A172 (cell line): ENCODE measurements around the gene ANKRD52. TPM values are rescaled to one million over a fixed set of nuclear protein-coding genes. Genes with fewer than 3 reads are reported as not detected.

ENCODE experiments used
- DNase-seq: peaks from one replicate; pipeline ENCODE4 v3.0.0-alpha.2; 2015; ENCODE audit warnings: low spot score
- total RNA-seq: library from RNA; depleted of rRNA; stranded (reverse); fragments of >200 nt; shearing (Covaris generic); gene quantifications from 2 replicates; pipeline ENCODE4 v1.2.3, GENCODE V29; 2014

Gene ANKRD52
- total RNA-seq, 1 experiment from 2014 or later = 33.4 TPM

DNA sequence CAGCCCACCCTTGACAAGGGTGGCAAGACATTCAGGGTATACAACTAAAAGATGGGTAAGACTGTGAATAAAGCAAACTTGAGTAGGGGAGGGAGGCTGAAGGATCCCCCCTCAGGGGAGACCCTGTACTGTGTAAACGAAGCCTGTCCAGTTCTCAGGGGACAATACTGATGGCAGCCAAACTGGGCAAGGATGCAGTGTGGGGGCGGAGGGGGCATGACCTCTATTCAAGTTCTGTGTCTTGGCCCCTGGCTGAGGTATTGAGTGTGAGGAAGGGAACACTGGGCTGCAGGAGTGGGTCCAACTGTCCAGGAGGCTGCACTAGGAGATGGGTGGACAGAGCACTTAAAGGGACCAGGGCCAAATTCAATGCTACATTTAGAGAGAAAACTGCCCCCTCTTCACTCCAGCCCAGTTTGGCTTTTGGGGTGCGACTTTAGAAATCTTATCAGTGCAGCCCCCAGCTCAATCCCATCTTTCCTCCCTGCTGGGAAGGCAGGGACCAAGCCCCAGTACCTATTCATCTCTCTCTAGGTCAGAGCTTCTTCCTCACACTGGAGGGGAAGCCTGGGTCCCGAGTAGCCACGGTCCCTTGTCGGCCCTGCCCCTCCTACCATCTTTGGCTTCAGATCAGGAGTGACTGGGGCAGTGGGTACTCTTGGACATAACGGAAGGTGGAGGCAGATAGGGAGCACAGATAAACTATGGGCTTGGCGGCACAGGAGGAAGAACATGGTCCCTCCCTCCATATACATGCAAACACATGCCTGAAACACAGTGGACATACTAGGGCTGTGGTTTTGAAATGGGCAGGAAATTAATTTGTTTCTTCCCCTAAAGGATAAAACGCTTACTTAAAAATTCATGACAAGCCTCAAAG, 16.5 kb downstream of the ANKRD52 start:
- no peak for DNase-seq

DNA sequence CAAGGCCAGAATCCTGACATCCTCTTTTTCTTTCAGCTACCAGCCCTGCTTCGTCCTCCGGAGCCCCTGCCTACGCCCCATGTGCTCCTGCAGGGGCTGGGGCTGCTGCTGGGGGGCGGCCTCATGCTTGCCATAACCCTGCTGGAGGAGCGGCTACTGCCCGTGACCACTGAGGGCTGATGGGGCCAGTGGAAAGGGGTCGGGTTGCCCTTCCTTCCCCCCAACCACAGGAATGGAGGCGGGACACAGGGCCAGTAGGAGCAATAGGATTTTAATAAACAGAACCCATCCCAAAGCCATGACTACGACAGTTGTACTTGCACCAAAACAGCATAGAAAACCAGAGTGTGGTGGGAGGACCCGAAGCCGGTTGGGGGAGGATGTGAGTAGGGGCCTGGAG, 20.6 kb downstream of the ANKRD52 start:
- DNase-seq = no peak

DNA sequence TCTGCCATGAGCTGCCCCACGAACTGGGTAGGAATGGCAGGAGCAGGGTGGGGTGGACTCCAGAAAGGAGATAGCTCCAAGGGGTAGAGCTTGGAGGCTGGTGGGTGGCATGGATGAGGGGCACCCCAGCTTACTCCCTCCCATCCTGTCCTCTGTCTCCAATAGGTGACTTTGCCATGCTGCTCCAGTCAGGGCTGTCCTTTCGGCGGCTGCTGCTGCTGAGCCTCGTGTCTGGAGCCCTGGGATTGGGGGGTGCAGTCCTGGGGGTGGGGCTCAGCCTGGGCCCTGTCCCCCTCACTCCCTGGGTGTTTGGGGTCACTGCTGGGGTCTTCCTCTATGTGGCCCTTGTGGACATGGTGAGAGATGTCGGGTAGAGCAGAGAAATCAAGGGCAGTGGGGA, 21.2 kb downstream of the ANKRD52 start:
- DNase-seq = no peak

DNA sequence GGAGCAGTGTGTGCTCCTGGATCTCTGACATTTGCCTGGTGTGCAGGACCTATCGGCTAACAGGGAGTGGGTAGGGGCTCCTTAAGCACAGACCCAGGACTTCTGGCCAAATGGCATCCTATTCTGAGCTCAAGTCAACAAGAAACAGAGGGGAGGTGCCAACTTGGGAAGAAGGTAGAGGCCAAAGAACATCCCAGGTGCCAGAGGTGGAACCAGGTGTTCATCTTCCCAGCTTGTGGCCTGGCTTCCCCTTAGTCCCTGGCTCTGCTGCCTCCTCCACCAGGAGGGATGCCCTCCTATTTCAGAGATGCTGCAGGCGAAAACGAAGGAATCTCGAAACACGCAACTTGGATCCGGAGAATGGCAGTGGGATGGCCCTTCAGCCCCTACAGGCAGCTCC, 22.1 kb downstream of the ANKRD52 start:
- DNase-seq = no peak

DNA sequence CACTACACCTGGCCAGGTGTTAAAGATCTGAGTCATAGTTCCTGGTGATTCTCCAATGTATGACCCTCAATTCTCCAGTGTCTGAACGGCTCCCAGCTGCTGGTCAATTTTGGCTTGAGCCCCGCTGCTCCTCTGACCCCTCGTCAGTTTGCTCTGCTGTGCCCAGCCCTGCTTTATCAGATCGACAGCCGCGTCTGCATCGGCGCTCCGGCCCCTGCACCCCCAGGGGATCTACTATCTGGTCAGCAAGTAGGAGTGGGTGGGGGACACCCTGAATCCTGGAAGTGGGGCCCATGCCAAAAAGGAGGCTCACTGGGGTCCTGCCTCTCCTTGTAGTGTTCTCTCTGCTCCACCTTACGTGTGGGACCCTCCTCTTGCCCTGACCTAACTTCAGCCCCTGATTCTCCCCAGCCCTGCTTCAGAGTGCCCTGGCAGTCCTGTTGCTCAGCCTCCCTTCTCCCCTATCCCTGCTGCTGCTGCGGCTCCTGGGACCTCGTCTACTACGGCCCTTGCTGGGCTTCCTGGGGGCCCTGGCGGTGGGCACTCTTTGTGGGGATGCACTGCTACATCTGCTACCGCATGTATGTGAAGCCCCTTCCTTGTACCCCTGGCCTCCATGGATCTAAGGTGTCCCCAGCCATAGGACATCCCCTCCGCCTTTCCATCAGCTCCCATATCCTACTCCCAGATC, 23.3 kb downstream of the ANKRD52 start:
- DNase-seq = no peak

DNA sequence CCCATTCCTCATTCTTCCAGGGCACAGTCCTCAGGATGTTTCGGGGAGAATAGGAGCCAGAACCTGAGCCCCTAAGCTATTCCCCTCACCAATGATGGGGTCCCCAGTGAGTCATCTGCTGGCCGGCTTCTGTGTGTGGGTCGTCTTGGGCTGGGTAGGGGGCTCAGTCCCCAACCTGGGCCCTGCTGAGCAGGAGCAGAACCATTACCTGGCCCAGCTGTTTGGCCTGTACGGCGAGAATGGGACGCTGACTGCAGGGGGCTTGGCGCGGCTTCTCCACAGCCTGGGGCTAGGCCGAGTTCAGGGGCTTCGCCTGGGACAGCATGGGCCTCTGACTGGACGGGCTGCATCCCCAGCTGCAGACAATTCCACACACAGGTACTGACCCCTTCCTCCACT, 27.0 kb downstream of the ANKRD52 start:
- DNase-seq = no peak

DNA sequence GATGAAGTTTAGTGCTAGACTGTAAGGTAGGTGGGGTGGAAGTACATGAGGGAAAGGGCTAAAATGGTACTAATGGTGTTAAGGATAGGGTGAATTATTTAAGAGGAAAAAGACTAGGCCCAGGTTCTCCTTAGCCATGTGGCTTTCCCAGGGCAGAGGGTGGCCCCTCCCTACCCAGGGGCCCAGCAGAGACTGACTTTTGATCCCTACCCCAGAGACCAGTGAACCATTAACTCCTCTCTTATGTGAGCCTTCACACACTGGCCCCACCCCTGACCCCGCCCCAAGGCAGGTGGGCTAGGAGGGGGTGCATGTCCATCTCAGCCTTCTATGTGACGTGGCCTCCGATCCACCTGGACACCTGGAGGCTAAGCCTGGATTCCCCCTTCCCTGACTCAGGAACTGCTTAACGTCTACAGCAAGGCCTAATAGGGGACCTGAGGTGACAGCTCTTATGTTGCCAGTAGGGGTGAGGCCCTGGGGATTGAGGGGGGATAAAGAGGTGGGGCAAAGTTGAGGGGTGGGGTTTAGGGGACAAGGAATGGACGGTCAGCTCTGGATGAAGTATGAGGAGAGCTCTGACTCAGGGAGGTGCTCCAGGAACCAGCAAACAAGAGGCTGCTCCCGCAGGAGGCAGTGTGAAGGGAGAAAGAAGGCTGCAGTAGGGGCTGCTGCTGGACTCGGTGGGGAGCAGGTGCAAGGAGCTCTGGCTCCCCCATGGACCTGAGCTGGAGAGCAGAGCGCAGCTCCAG, 27.6 kb downstream of the ANKRD52 start:
- no peak for DNase-seq

DNA sequence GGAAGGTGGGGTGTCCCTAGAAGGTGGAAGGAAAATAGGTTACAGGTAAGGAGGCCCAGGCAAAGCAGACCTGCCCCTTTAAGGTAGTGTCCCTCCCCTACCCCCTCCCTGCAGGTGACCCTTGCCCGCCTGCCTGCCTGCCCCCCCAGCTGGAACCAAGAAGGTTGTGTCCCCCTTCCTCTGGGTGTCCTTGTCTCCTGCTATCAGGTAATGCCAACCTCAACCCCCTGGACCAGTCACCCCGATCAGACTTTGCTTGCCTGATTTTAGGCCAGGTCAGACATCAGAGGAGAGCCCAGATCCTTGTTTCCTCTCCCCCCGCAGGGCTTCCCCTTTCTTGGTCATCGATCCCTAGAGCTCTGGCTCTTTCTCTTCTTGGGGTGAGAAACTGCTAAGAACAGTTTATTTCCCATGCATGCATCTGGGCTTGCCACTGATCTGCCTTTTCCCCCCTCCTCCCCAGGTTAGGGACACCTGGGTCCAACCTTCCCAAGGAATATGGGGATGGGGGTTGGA, 28.2 kb downstream of the ANKRD52 start, which contains the start of gene SLC39A5:
Gene SLC39A5, plus strand, starts transcription at position 136 of the 516 bp plus-strand sequence. CDS start 1,224 bp downstream, outside the sequence.
- DNase-seq = no peak

DNA sequence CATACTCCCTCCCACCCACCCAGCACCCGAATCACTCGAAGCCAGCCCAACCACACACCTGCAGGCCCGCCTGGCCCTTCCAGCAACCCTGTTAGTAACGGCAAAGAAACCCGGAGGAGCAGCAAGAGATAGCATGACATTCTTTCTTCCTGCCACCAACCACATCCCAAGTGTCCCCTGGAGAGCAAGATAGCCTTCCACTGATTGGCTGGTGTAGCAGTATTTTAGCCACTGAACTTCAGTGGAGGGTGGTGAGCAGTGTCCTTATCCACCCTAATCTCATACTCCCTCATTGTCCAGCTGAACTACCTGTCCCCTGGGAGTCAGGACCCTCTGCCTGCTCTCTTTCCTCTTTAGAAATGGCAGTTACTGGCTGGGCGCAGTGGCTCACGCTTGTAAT, 29.1 kb downstream of the ANKRD52 start:
- DNase-seq = no peak

DNA sequence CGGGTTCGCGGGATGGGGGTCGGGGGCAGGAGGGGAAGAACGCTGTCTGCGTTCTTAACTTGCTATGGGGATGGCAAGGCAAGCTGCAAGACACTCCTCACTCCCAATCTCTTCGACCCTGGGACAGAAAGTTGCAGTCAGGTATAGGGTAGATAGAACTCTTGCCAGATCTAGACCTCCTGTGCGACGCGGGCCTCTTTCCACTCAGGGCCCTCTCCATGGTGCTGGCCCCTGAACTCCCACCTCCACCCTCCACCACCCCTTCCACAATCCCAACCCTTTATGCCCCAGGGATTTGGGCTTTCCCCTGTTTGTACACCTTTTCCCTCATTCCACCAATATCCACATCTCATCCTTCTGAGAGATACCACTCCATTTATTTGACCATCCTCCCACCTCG, 33.2 kb downstream of the ANKRD52 start:
- DNase-seq = no peak

DNA sequence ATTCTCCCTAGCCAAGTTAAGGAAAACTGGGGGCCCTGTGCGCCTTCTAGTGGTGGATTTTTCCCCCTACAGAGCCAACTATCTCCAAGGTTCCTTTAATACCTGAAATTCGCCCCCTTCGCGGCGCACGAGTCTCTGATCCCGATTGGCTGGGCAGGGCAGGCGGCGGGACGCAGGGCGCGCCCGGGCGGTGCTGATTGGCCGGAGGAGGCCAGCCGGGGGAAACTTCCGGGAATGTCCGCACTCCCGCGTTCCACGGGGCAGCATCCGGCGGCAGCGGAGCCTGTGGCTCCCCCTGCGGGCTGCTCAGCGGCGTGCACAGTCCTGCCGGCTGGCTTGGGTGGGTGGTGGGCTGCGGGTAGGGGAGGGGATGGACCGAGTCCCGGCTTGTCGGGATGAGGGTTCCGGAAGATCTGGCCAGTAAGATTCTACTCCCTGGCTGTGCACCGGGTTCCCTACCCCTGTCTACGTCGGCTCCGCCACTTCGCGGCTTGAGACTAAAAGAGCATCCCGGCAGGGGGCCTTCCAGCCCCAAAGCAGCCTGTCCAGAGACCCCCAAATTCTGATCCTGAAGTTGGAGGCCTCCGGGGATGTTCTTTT, 34.0 kb downstream of the ANKRD52 start, which contains the start of gene NABP2:
Gene NABP2, plus strand, starts transcription at position 241 of the 600 bp plus-strand sequence. CDS start 515 bp downstream, outside the sequence.
- peak; percentile 95 for DNase-seq

DNA sequence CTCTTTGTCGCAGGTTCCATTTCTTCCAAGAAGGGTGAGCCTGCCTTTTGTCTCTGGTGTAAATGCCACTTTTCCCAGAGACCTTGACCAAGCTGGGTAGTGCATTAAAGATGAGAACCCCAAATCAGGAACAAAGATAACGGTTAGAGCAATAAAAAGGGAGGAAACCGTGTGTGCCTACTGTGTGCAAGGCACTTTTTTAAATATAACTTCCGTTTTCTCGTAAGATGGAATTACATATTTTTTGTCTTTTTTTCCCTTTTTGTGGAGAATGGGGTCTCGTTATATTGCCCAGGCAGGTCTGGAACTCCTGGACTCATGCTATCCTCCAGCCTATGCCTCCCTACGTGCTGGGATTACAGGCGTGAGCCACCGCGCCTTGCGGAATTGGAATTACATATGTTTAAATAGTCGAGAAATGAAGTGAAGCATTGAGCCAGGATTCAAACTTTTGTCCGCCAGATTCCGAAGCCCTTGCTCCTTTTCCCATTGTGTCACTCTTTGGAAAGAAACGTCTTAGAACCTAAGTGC, 34.5 kb downstream of the ANKRD52 start:
- no peak for DNase-seq

DNA sequence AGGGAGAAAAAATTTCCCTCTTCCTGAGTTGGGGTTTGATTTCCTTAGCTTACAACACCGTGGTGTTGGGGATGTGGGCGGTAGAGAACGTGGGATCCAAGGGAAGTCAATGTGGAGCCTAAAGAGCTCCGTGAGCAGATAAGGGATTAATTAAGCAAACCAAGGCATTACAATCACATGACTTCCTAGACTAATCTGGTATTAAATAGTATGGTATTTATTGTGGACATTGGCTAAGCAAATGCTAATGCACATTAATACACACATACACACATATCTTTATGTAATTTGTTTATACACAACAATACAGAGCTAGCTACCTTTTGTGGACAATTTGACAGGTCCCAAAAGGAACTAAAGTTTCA, 35.7 kb downstream of the ANKRD52 start:
- DNase-seq = no peak

DNA sequence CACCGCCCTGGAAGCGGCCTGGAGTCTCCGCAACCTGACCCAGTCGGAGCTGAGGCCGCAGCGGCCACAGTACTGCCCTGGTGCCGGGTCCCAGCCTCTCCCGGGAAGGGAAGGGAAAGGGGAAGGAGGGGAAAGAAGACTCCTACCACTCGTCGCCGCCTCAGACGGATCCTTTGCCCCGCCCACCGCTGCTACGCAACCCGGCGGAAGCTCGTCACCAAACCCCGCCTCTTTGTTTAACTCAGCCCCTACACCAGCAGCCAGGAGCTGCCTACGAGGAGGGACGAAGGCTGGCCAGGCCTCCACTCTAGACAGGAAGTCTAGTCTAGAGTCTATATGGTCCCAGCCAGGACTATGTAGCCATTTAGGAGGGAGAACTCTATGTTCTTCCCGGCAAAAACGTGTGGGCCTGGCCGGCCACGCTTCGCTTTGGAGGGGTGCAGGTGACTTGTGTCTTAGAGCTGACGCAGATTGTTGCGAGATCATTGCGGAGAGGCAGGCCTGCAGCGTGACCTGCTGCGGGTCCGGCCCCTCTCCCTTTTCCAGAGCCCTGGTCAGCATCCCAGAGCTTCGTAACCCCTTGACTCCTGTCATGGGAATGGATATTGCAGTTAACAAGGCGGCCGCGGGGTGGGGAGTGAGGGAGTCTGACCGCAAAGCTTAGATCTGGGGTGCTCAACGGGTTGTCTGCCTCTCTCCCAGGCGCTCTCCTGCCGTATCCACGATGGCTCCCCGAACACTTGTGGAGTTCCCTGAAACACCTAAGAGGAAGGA, 36.2 kb downstream of the ANKRD52 start, which contains the start of gene RNF41:
Gene RNF41, minus strand, starts transcription at position 166 of the 774 bp plus-strand sequence. CDS start 7,875 bp downstream, outside the sequence.
- peak; percentile 95 for DNase-seq

DNA sequence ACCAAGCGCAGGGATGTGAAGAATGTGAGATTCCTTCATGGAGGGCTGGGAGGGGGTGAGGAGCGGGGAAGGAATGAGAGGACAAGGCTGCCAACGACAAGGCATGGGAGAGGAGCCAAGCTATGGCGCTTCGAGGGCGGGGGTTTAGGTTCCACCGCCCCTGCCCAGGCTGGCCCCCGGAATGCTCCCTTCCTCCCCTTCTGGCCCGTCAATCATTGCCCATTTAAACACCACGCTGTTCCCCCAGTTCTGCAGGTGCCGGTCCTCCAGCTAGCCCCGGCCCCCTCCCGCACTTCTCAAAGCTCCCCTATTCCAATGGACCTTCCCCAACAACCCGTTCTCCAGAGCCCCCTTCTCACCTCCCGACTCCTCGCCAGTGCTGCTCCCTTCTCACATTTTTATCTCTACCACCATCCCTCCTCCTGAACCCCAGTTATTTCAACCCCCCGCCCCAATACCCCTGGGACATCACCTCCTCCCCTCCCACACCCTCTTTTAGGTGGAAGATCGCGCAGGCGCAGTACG, 36.9 kb downstream of the ANKRD52 start:
- peak; percentile 64 for DNase-seq

DNA sequence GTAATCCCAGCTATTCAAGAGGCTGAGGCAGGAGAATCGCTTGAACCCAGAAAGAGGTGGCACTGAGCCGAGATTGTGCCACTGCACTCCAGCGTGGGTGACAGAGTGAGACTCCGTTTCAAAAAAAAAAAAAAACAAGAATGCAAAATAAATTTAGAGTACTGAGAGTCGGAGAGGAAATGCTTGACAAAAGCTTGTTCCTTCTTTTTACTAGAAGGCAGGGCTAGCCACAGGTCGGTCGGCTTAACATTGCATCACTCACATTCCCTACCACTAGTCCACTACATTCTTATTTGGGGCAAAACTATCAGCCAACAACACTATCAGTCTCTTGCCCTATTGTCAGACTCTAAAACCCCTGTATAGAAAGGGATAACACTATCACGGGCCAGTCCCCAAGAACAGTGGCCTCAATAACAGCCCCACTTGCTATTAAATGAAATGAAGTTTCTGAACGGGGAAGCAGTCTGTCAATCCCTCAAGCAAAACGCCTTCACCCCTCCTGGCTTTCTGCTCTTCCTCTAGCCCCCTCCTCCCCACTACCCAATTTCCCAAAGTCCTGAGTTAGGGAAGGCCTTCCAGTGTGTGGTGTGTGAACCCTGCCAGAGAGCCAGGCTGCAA, 37.5 kb downstream of the ANKRD52 start:
- peak; percentile 36 for DNase-seq

DNA sequence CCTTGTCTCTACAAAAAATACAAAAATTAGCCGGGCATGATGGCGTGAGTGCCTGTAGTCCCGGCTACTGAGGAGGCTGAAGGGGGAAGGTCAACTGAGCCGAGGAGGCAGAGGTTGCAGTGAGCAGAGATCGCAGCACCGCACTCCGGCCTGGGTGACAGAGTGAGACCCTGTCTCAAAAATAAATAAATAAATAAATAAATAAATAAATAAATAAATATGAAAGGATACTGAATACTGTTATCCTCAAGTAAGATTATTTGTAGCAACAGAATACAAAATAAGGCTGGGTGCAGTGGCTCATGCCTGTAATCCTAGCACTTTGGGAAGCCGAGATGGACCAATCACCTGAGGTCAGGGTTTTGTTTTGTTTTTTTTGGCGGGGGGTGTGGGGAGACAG, 38.3 kb downstream of the ANKRD52 start:
- no peak for DNase-seq

DNA sequence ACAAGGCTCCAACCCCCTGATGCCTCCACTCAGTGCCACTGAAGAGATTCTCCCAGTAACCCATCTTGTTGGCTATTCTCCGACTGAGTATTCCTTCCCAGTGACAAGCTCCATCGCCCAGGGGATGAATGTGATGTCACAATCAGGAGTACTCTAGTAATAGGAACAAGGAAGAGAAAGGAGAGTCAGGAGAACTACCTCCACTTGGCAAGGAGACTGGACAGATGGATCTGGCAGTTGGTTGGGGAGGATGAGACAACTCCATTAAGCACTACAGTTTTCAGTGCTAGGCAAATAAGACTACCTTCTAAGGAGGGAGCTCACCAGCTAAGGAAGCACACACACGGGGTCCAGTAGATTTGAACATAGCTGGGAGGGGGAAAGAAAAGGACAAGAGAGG, 41.7 kb downstream of the ANKRD52 start:
- no peak for DNase-seq

DNA sequence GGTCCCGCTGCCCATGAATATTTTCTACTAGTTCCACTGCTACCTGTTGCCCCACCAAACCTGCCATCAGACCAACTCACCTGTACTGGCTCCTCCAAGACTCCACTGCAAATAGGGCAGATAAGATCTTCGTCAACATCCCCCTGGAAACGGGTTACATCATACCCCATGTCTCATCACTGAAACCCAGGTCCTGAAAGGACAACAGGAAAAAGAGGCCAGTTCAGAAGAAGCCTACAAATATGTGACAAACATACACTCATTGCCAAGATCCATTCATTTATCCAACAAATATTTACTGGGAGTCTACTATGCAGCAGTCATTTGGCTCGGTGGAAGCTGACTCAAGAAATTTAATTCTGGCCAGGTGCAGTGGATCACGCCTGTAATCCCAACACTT, 44.3 kb downstream of the ANKRD52 start:
- no peak for DNase-seq

DNA sequence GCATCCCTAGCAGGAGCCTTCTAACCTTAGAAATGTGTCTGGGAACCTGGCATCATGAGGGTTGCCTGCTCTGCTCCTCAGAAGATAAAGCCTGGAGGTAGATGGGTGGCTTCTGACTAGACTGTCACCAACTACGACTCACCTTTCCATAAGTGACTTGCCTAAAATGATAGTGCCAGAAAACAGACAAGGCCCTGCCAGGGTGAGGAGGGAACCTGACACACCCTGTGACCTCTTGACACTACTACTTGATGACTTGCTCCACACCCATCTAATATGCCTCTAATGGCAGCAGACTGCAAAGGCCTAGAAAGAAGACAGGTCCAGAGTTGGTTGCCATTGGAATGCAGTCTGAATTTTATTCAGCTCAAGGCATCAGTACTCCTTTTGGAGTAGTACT, 45.8 kb downstream of the ANKRD52 start:
- DNase-seq = no peak
